Adipose tissue (tissue), 3 donors: ENCODE data around the gene GPR146. TPM values are rescaled to one million over a fixed set of nuclear protein-coding genes. Genes with fewer than 3 reads are reported as not detected.

Experiments
- H3K27ac ChIP-seq: one replicate; pipeline ENCODE4 v1.5.1; 2013; ENCODE audit warnings: low read depth, low read length
- WGBS, 3 donors: extraction: QIAGEN DNeasy Blood & Tissue Kit; methylation state at CpG; one replicate each; pipeline ENCODE4 v1.1.7; 2013; 5-methylcytosine and 5-hydroxymethylcytosine counted together
- polyA plus RNA-seq, 3 donors: library from polyadenylated mRNA; stranded (reverse); fragments of 200-250 nt; gene quantifications; one replicate each; pipeline ENCODE4 v1.2.3, GENCODE V29; 2013
- donor health status: healthy with polysubstance abuse.
- donor health status: Bipolar disorder and iron deficiency.
- donor health status: healthy.

Gene GPR146
- polyA plus RNA-seq, 3 donors: 18.4 to 71.2 (median 41.9) TPM

- no peak overlapping the region for H3K27ac ChIP-seq
- 92 to 96% (median 94%) methylated on average over 17 of the region's 17 CpGs for WGBS, 3 donors
Observed at GRCh38 chr7:1022356-1022755, 22.0 kb upstream of the GPR146 start.

DNA sequence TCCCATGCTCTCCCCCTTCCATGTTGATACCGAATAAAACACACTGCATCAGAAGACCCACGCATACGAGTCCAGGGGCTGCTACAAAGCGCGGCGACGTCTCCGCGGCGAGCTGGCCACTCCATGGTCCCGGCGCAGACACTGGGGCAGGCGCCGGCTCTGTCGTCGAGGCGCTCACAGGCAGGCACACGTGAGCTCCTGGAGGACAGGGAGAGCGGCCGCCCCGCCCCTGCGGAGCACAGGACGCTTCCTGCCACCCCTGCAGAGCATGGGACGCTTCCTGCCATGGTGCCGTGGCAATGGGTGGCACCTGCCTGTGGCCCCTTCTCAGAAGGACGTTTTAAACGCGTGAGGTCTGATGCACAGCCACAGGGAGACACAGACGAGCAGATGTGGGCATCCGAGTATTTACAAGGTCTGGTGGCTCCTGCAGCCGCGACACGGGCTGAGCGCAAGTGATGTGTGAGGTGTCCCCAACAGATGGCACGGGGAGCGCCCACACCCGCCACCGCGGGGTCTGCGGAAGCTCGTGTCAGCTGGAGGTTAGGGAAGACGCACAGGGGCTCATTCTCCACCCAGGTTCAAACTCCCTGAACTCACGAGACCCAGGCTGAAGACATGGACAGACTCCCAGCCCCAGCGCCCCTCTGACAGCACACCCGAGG is 21.4 kb upstream of the GPR146 start:
- WGBS, 3 donors: 91 to 94% (median 92%) methylated on average over 45 of the region's 45 CpGs

DNA sequence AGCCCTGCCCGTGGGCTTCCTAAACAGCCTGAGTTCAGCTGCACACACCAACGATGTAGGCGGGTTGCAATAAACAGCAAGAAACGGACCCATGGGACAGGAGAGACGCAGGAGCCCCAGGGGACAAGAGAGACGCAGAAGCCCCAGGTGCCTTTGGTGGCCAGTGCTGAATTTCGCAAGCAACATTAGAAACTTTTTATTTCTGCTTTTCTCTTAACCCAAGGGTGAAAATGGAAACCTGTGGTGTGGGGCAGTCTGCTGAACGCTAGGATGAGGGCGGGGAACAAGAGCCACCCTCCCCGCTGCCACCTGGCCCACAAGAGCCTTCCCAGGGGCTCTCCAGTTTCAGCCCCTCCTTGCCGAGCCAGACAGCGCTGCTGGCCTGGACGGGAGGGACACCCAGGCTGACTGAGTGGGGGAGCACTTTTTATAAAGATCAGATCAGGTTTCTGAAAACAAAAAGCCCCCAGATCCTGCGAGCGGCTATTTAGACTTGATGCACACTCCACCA is 20.0 kb upstream of the GPR146 start:
- WGBS, 3 donors: 61 to 82% (median 62%) methylated on average over 15 of the region's 15 CpGs
- no peak overlapping the region for H3K27ac ChIP-seq

More for the DNA sequence above, 21.4 kb upstream of the GPR146 start:
- H3K27ac ChIP-seq: no peak overlapping the region

DNA sequence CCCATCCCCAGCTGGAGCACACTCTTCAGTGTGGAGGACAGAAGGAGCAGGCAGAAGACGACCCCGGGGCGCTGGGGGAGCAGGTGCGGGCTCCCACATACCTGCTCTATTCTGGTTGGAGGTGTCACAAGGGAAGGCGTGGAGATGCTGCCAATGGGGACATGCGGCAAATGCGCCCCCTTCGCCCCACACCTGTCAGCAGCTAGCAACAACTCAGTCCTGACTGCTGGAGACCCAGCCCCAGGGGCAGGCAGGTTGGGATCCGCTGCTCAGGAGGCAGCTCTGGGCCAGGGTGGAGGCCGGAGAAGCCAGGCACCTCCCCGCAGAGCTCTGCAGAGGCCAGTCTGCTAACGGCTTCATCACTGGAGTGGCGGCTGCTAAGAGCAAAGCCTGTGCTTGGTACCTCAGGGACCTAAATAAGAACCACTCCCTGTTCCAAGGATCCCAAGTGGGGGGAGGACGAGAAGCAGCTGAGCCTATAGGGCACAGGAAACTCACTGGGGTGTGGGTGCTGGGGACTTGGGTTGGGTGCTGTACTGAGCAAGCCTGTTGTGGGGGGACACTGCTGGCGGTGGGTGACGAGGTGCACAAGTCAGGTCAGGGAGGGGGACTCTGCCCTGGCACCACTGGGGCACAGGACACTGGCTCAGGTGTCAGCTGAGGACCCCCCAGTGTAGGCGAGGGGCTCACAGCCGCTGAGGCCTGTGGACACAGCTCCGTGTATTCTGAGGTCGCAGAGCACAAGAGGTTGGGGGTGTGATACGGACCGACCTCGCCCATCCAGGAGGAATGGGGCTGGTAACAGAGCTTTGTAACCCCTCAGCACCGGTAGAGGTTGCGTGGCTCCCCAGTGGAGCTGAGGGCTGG is 19.2 kb upstream of the GPR146 start:
- 83 to 93% (median 93%) methylated on average over 25 of the region's 25 CpGs for WGBS, 3 donors
- H3K27ac ChIP-seq: no peak overlapping the region

DNA sequence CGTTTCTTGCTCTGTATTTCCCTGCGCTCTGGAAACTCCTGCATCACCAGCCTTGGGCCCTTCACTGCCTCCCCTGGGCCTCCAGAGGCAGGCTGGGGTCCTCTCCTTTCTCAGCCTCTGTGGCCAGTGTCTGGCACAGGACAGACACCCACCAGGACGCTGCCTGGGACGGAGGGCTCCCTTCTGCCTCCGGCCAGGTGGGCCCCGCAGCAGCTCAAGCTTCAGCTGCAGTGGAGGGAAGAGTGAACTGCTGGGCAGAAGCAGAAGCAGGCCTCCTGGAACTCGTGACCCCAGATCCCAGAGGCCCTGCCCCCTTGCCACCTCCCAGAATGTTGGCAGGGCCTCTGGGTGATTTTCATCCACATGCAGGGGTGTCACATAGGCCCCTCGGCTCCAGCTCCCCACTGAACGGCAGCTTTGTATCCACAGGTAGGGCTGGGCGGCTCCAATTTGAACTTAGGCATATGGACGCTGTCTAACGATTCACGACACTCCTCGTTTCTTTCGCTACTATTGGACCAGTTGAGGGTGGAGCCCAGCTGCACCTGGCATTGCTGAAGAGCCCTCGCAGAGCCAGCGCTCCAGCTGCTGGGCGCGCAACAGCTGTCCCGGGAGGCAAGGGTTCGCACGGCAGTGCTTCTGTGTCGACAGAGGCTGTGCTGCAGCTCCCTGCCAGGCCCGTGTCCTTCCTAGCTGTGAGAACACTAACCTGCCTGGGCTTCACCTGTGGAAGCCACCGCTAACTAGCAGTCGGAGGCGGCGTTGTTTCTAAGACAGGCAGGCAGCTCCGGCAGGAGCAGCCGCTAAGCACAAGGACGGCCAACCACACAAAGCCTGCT is 18.4 kb upstream of the GPR146 start:
- 46 to 92% (median 89%) methylated on average over 29 to 31 of the region's 31 CpGs for WGBS, 3 donors
- no peak overlapping the region for H3K27ac ChIP-seq

DNA sequence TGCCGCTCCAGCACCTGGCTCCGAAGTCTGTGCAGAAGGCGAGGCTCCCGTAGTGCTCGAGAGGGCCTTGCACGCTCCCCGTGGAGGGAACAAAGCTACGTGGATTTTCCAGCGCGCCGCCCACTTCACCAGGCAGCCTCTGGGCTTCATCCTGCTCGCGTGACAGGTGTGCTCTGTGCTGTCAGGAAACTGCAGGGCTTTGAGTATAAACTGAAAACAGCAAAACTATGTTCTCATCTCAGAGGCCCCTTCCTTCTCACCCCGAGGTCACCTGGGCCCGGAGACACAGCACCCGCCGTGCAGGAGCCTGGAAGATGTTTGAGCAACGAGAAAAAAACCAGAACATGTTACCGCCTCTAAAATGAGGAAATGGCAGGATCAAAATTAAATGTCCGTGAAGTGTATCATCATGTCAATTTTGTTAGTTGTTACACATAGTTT is 17.6 kb upstream of the GPR146 start:
- 46 to 88% (median 83%) methylated on average over 20 of the region's 20 CpGs for WGBS, 3 donors
- no peak overlapping the region for H3K27ac ChIP-seq

GRCh38 chr7:1027242-1028043 is 16.9 kb upstream of the GPR146 start:
- 13 to 33% (median 29%) methylated on average over 58 to 69 of the region's 69 CpGs for WGBS, 3 donors
- H3K27ac ChIP-seq: no peak overlapping the region

DNA sequence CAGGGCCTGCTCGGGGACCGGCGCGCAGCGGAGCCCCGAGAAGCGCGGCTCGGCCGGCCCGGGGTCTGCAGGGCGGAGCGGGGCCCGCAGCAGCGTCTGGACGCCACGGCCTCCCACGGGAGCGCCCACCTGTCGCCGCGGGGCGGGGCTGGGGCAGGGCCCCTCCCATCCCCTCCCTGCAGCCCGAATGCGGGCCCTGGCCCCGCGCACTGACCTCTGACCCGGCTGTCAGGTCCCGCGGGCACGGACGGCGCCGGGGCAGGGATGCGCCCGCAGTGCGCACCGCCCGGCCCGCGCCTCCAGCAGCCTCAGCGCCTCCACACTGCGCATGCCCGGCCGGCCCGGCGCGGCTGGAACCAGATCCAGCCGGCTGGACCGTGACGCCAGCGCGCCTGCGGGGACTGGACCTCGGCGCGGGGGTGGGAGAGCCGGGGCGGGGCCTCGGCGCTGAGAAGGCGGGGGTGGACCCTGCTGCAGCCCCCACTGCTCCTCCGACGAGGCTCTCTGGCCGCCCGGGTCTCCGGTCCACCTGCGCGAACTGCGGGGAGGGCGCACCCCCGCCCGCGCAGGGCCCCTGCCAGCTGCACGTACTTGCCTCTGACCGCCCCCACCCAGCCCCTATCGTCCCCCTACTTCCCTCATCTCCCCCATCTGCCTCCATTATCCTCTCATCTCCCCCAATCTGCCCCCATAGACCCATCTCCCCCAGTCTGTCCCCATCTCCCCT is 16.1 kb upstream of the GPR146 start:
- WGBS, 3 donors: 0 to 1% (median 1%) methylated on average over 41 to 77 of the region's 77 CpGs
- H3K27ac ChIP-seq: no peak overlapping the region

DNA sequence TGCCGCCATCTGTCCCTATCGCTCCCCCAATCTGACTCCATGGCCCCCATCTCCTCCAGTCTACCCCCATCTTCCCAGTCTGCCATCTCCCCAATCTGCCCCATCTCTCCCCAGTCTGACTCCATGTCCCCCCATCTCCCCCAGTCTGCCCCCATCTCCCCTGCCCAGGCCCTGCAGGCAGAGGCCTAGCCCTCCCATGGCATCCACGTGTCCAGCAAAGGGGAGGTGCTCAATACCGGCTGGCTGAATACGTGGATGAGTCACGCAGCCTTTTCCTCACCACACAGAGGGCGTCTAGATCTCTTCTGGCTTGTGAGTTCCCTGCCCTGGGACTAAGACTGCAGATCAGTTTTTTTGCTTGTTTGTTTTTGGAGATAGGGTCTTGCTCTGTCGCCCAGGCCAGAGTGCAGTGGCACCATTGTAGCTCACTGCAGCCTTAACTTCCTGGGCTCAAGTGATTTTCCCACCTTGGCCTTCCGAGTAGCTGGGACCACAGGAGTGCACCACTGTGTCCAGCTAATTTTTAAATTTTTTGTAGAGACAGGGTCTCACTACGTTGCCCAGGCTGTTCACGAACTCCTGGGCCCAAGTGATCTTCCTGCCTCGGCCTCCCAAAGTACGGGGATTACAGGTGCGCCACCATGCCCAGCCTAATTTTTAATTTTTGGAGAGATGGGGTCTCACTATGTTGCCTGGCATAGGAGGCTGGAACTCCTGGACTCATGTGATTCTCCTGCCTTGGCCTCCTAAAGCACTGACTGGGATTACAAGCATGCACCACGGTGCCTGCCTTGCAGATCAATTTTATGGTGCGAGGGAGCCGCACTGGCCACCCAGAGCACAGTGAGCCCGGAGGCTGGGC is 15.3 kb upstream of the GPR146 start:
- no peak overlapping the region for H3K27ac ChIP-seq
- 58 to 61% (median 59%) methylated on average over 18 of the region's 18 CpGs for WGBS, 3 donors

DNA sequence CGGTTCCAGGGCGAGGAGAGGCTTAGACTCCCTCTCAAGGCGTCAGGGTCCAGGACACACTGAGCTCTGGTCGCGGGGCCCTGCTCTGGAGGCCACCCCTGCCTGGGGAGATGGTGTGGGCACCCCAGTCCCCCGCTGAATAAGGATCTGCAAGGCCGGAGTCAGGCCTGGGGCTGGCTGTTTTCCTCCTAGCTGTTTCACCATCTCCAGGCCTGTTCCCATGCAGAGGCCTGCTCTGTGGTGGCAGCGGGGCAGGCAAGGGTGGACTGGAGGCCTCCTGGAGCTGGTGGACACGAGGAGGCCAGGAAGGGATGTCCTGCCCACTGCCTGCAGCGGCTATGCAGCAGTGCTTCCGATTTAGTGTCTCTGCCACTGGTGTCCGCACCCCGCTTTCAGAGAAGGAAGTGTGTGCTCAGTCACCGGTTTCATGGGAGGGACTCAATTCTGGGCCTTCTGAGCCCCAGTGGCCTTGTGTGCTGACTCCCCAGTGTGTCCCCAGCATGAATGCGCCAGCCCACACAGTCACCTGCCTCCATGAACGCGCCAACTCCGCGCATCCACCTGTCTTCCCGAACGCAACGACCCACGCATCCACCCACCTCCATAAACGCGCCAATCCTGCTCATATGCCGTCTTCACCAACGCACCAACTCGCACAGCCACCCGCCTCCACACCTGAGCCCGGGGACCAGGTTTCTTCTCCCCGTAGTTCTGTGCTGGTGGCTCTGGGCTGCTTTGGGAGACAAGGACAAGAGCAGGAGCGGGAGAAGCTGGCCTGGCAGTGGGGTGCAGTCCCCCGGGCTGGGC is 14.5 kb upstream of the GPR146 start:
- 89 to 92% (median 90%) methylated on average over 32 to 33 of the region's 33 CpGs for WGBS, 3 donors
- no peak overlapping the region for H3K27ac ChIP-seq

DNA sequence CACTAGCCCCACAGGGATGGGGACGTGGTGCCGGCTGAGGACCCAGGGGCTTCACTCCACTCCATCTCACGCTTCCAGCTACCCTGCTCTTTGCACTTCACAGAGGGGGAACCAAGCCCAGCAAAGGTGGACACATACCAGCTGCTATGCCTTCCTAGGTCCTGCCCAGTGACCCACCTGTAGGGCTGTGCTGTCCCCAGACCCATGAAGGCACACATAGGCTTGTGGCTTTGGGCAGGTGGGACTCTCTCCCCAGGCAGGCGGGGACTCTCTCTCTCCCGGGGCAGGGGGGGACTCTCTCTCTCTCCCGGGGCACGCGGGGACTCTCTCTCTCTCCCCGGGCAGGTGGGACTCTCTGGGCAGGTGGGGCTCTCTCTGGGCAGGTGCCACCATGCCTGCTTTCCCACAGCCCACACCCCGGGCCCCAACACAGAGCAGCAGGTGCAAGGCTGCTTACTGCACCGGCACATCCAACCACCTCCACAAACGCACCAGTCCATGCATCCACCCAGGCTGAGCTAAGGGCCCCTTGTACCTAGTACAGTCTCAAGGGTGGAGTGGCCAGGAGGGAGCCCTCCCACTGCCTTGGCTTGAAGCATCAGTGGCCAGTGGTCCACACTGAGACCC is 13.8 kb upstream of the GPR146 start:
- H3K27ac ChIP-seq: no peak overlapping the region
- 88 to 91% (median 91%) methylated on average over 7 to 12 of the region's 12 CpGs for WGBS, 3 donors

DNA sequence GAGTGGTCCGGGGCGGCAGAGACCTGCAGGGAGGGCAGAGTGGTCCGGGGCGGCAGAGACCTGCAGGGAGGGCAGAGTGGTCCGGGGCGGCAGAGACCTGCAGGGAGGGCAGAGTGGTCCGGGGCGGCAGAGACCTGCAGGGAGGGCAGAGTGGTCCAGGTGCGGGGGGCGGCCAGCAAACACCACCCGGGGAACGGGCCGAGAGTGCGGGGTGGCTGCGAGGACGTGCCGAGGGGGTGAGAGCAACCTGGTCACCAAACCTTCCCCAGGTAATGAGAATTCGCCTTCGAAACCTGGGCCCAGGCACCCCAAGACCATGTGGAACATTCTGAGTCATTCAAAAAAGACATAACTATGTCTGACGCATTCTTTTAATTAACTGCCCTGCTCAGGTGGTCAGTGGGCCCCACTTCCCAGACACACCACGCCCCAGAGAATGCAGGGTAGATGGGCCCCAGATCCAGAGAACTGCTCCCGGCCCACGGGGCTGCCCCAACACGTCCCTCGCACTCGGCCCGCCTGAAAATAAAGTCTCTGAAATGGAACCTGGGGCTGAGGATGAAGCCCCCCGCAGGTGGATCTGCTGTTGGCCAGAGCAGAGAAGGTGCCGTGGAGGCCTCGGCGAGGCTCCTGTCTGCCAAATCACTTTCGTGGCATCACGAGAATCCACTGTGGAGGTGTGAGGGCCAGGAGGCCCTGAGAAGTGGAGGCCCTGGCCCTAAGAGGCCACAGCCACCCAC is 12.5 kb upstream of the GPR146 start:
- 95 to 96% (median 95%) methylated on average over 24 to 27 of the region's 33 CpGs for WGBS, 3 donors
- H3K27ac ChIP-seq: no peak overlapping the region

- 90 to 94% (median 92%) methylated on average over 23 to 25 of the region's 25 CpGs for WGBS, 3 donors
- H3K27ac ChIP-seq: no peak overlapping the region
Observed at GRCh38 chr7:1032536-1033181, 11.7 kb upstream of the GPR146 start.

GRCh38 chr7:1033546-1034145 is 10.7 kb upstream of the GPR146 start:
- H3K27ac ChIP-seq: no peak overlapping the region
- WGBS, 3 donors: 86 to 91% (median 90%) methylated on average over 20 of the region's 20 CpGs
